B cell (primary cell): Measurements from ENCODE around the gene TSPAN10. TPM values are rescaled to one million over a fixed set of nuclear protein-coding genes. Genes with fewer than 3 reads are reported as not detected.

Experiments
- ATAC-seq: fragments of 200-7000 bp; cut with Tn5 transposase; one replicate; pipeline ENCODE4 v1.10.0; 2021; ENCODE audit warnings: low read depth, mild to moderate bottlenecking, moderate number of reproducible peaks, moderate library complexity
- CTCF ChIA-PET: fragments of 350-600 bp; sonication (Branson Sonifier 250); formaldehyde crosslinking; loops from one replicate; lab custom pipeline; 2021; ENCODE audit warnings: antibody characterized with exemption, inconsistent platforms; lab: Charles Lee
- POLR2A ChIA-PET: fragments of 350-600 bp; sonication (Branson Sonifier 250); formaldehyde crosslinking; loops from one replicate; lab custom pipeline; 2021; ENCODE audit warnings: antibody characterized with exemption; lab: Charles Lee
- DNase-seq: peaks from one replicate; pipeline ENCODE4 v3.0.0; 2013
- H2AFZ ChIP-seq: 2 replicates; pipeline ENCODE4 v1.6.1; 2012; ENCODE audit warnings: mild to moderate bottlenecking, low read depth, low read length; ENCODE audit not compliant: insufficient read depth, poor library complexity, severe bottlenecking
- H3K27ac ChIP-seq, 2 donors: 1 replicate in 1 of 2; 2 replicates in 1 of 2; pipeline ENCODE4 v1.5.1; 2012 to 2013; ENCODE audit warnings: low read length in 2 of 2, mild to moderate bottlenecking in 2 of 2, moderate library complexity in 1 of 2
- H3K27me3 ChIP-seq, 4 experiments: fragments of 200-600 bp in 1 of 4; sonication (generic) in 1 of 4; replicated peaks in 1 of 4; 1 replicate in 2 of 4; 2 replicates in 2 of 4; pipeline versions ENCODE4 v1.6.1 to v1.7.0; 2013 to 2016; ENCODE audit warnings: low read length in 3 of 4, mild to moderate bottlenecking in 2 of 4, mixed read lengths in 1 of 4, moderate library complexity in 1 of 4; ENCODE audit not compliant: insufficient read depth in 4 of 4, control insufficient read depth in 3 of 4; ENCODE audit errors: control extremely low read depth in 1 of 4
- H3K36me3 ChIP-seq, 2 experiments: replicated peaks in 1 of 2; 1 replicate in 1 of 2; 2 replicates in 1 of 2; pipeline versions ENCODE4 v1.6.1 to v1.7.1; 2013; ENCODE audit warnings: low read length in 1 of 2; ENCODE audit not compliant: insufficient read depth in 2 of 2, control insufficient read depth in 1 of 2; ENCODE audit errors: control extremely low read depth in 1 of 2, extremely low read depth in 1 of 2
- H3K4me1 ChIP-seq, 2 donors: fragments of 200-600 bp in 1 of 2; sonication (generic) in 1 of 2; 1 replicate in 1 of 2; 2 replicates in 1 of 2; pipeline versions ENCODE4 v1.5.1 to v1.6.1; 2013 to 2017; ENCODE audit warnings: low read length in 2 of 2; ENCODE audit not compliant: control insufficient read depth in 2 of 2, insufficient read depth in 2 of 2
- H3K4me2 ChIP-seq: replicated peaks from 2 replicates; pipeline ENCODE3; 2012; ENCODE audit warnings: mild to moderate bottlenecking, low read depth, low read length; ENCODE audit not compliant: poor library complexity, severe bottlenecking
- H3K4me3 ChIP-seq, 5 experiments: fragments of 200-600 bp in 1 of 5; sonication (generic) in 1 of 5; 1 replicate in 3 of 5; 2 replicates in 2 of 5; pipeline versions ENCODE4 v1.5.1 to v1.7.0; 2011 to 2016; ENCODE audit warnings: low read length in 4 of 5, mild to moderate bottlenecking in 4 of 5, low read depth in 2 of 5, control low read depth in 1 of 5, moderate library complexity in 1 of 5; ENCODE audit not compliant: insufficient read depth in 1 of 5; ENCODE audit errors: control extremely low read depth in 1 of 5, extremely low read depth in 1 of 5
- H3K79me2 ChIP-seq: fragments of 200-600 bp; sonication (generic); one replicate; pipeline ENCODE4 v1.6.0; 2016; ENCODE audit warnings: low read length; ENCODE audit not compliant: control insufficient read depth, insufficient read depth
- H3K9ac ChIP-seq: fragments of 200-600 bp; sonication (generic); 2 replicates; pipeline ENCODE4 v1.6.1; 2017; ENCODE audit warnings: mild to moderate bottlenecking, low read length, moderate library complexity
- H3K9me3 ChIP-seq, 3 donors: one replicate each; pipeline versions ENCODE4 v1.6.1 to v1.7.1; 2013; ENCODE audit warnings: low read length in 2 of 3; ENCODE audit not compliant: control insufficient read depth in 2 of 3, insufficient read depth in 1 of 3; ENCODE audit errors: control extremely low read depth in 1 of 3
- H4K20me1 ChIP-seq: 2 replicates; pipeline ENCODE4 v1.6.0; 2012; ENCODE audit warnings: mild to moderate bottlenecking, low read length; ENCODE audit not compliant: insufficient read depth, control insufficient read depth, poor library complexity, severe bottlenecking
- H3K27ac Mint-ChIP-seq: one replicate; pipeline ENCODE4 v1.8.0; 2021; ENCODE audit warnings: mixed read lengths
- H3K27me3 Mint-ChIP-seq: one replicate; pipeline ENCODE4 v1.8.0; 2021; ENCODE audit warnings: mixed read lengths
- H3K4me1 Mint-ChIP-seq: one replicate; pipeline ENCODE4 v1.8.0; 2021; ENCODE audit warnings: mixed read lengths
- H3K4me3 Mint-ChIP-seq: one replicate; pipeline ENCODE4 v1.8.0; 2021; ENCODE audit warnings: mixed read lengths
- H3K9me3 Mint-ChIP-seq: one replicate; pipeline ENCODE4 v1.8.0; 2022; ENCODE audit warnings: mixed read lengths; ENCODE audit not compliant: insufficient read depth
- EZH2 ChIP-seq: IDR thresholded peaks from 2 replicates; pipeline ENCODE4 v1.6.1; 2012; ENCODE audit warnings: borderline replicate concordance, low read depth, mild to moderate bottlenecking, moderate library complexity, low read length; ENCODE audit not compliant: insufficient read depth, poor library complexity, severe bottlenecking
- WGBS: methylation state at CpG from one replicate; pipeline ENCODE4 v1.1.5; 2013; ENCODE audit warnings: missing lambda C conversion rate; ENCODE audit not compliant: insufficient coverage; 5-methylcytosine and 5-hydroxymethylcytosine counted together
- intact Hi-C: fragments of 100-400 bp; cut with micrococcal nuclease; formaldehyde crosslinking; loops from one replicate; pipeline ENCODE4 v1.10.0; 2022
- polyA plus RNA-seq: library from polyadenylated mRNA; depleted of rRNA; stranded (reverse); fragments of >200 nt; gene quantifications from 2 replicates; pipeline ENCODE4 v1.2.3, GENCODE V29; 2012
- total RNA-seq, 2 donors: library from RNA; stranded (reverse); fragments of 120-200 nt in 1 of 2; gene quantifications; 1 replicate in 1 of 2; 2 replicates in 1 of 2; pipeline versions ENCODE4 v1.2.3 to v1.2.4, GENCODE V29; 2013 to 2022
- TF ChIP-seq, protein P1 (sequence below): fragments of 200-600 bp; IDR thresholded peaks from one replicate; pipeline ENCODE4 v1.8.0; 2022; ENCODE audit warnings: antibody characterized with exemption, mild to moderate bottlenecking

Gene TSPAN10
- total and polyA plus RNA-seq, 2 donors (not counting 1 experiment from before 2014, with no cell fraction given): 0.34 to 1.1 TPM

DNA sequence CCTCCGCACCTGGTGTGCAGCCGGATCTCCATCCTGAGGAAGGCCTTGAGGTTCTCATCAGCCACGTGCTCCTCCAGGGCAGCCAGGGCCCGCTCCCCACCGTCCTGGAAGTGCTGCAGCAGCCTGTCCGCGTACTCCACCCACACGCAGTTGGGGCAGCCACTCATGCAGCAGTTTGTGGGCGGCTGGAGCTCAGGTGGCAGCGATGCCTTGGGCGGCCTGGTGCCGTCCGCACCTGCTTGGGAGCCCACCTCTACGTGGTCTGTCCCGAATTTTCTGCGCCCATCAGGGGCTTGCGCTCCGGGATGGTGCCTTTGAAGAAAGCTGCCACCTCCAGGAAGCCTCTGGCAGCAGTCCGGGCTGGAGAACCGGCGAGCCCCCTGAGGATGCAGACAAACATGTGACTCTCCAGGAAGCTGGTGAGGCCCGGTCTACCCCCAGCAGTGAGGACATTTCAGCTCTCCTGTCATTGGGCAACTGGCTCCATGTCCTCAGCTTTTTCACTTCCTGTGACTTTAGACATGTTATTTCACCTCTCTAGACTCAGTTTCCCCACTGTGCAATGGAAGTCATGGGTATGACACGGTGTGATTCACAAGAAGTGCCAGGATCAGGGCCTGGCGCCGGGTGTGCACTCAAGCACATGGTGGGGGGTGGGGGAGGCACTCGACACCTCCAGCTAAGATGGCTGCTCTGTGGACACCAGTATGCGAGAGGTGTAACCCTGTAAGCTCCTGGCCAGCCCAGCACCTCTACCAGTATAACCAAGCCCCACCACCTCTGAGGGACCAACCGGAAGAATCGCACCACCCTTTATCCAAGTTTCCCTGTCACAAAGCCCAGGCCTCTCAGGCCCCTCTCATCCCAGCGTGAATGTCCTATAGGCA is 28.5 kb downstream of the TSPAN10 start:
- H2AFZ ChIP-seq: peak overlapping the region; percentile 89
- intact Hi-C loops: loop anchor here (1.0 to 2.0 kb wide), 5 partner anchors 18 to 426 kb away; partner anchors contain the start of genes ARL16, FAAP100, MRPL12 and NDUFAF8
- peak; percentile 51 for DNase-seq
- ChIA-PET CTCF (interaction anchor here (1.2 to 1.8 kb wide), 2 partner anchors 18 to 64 kb away, joined by 3 to 5 read pairs; partner anchors contain the start of genes ARL16 and HGS), POLR2A (no interaction called here)
- peaks cover 7% of the 10 kb centered on the region for H4K20me1 ChIP-seq
- TF ChIP-seq, protein P1, sequence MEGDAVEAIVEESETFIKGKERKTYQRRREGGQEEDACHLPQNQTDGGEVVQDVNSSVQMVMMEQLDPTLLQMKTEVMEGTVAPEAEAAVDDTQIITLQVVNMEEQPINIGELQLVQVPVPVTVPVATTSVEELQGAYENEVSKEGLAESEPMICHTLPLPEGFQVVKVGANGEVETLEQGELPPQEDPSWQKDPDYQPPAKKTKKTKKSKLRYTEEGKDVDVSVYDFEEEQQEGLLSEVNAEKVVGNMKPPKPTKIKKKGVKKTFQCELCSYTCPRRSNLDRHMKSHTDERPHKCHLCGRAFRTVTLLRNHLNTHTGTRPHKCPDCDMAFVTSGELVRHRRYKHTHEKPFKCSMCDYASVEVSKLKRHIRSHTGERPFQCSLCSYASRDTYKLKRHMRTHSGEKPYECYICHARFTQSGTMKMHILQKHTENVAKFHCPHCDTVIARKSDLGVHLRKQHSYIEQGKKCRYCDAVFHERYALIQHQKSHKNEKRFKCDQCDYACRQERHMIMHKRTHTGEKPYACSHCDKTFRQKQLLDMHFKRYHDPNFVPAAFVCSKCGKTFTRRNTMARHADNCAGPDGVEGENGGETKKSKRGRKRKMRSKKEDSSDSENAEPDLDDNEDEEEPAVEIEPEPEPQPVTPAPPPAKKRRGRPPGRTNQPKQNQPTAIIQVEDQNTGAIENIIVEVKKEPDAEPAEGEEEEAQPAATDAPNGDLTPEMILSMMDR: no peak
- TF ChIP-seq EZH2: no peak
- H3K36me3 ChIP-seq: peaks cover 0 to 15% of the 10 kb centered on the region in 2 experiments
- H3K4me1 Mint-ChIP-seq: peaks cover 23% of the 10 kb centered on the region
- H3K27ac Mint-ChIP-seq: peak overlapping the region; percentile 88
- no peaks in the 10 kb centered on the region for H3K27me3 ChIP-seq
- H3K4me3 ChIP-seq: peak overlapping the region; percentile 77 to 98 (median 93)
- peak overlapping the region; percentile 91 for H3K4me3 Mint-ChIP-seq
- no peaks in the 10 kb centered on the region for H3K9me3 ChIP-seq
- H3K9me3 Mint-ChIP-seq: no peaks in the 10 kb centered on the region
- ATAC-seq: no peak
- peak overlapping the region; percentile 88 for H3K9ac ChIP-seq
- H3K4me1 ChIP-seq: peaks cover 19 to 25% of the 10 kb centered on the region in 2 donors
- H3K4me2 ChIP-seq: peak overlapping the region; percentile 93
- peak overlapping the region; percentile 69 to 80 for H3K27ac ChIP-seq
- H3K79me2 ChIP-seq: peaks cover 54% of the 10 kb centered on the region
- whole genome bisulfite sequencing: 53% methylated on average over 30 of the region's 30 CpGs
- no peaks in the 10 kb centered on the region for H3K27me3 Mint-ChIP-seq

DNA sequence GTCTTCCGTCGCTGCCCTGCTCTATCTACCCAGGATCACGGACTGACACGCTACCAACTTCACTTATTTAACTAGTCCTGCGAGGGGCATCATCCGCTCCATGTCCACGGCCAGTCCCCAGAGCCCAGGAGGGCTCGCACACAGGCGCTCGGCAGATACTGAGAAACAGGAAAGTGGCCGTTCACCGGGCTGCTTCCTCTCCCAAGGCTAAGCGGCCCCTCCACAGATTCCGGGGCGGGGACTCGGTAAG is 29.0 kb downstream of the TSPAN10 start:
- CTCF ChIA-PET: interaction anchor here (1.2 to 1.8 kb wide), 2 partner anchors 18 to 65 kb away, joined by 3 to 5 read pairs; partner anchors contain the start of genes ARL16 and HGS
- ATAC-seq: peak; percentile 7

More for the DNA sequence above, 29.0 kb downstream of the TSPAN10 start:
- Histone ChIP-seq H3K4me3 (peak overlapping the region; percentile 77 to 98 (median 93)), H3K9ac (peak overlapping the region; percentile 88), H3K9me3 (no peaks in the 10 kb centered on the region), H4K20me1 (peaks cover 7% of the 10 kb centered on the region), H3K27ac (peak overlapping the region; percentile 69 to 80), H3K36me3 (peaks cover 0 to 19% of the 10 kb centered on the region in 2 experiments), H2AFZ (peak overlapping the region; percentile 89), H3K4me1 (peaks cover 19 to 25% of the 10 kb centered on the region in 2 donors), H3K79me2 (peaks cover 54% of the 10 kb centered on the region), H3K27me3 (no peaks in the 10 kb centered on the region), H3K4me2 (peak overlapping the region; percentile 93)
- 2% methylated on average over 16 of the region's 16 CpGs for WGBS
- Mint-ChIP-seq H3K4me1 (peaks cover 23% of the 10 kb centered on the region), H3K27ac (peak overlapping the region; percentile 88), H3K9me3 (no peaks in the 10 kb centered on the region), H3K27me3 (no peaks in the 10 kb centered on the region), H3K4me3 (peak overlapping the region; percentile 91)
- POLR2A ChIA-PET: interaction anchor here (0.5 kb wide), 1 partner anchor 629 kb away, joined by 3 read pairs; no protein-coding TSS in a partner anchor
- intact Hi-C loops: loop anchor here (1.0 to 2.0 kb wide), 5 partner anchors 17 to 427 kb away; partner anchors contain the start of genes ARL16, FAAP100, MRPL12 and NDUFAF8
- no peak for TF ChIP-seq EZH2
- TF ChIP-seq, protein P1: no peak
- DNase-seq: no peak
